OCI-LY1 (cell line): ENCODE measurements around the gene NAV2.

Experiments
- EZH2 ChIP-seq: fragments of 200-600 bp; sonication (generic), shearing (Covaris generic); IDR thresholded peaks from 2 replicates; pipeline ENCODE4 v1.8.0; 2017; ENCODE audit warnings: borderline replicate concordance, mixed run types, mild to moderate bottlenecking, antibody characterized with exemption, low read length, moderate library complexity, mixed read lengths
- TF ChIP-seq, protein P1 (sequence below): fragments of 200-600 bp; sonication (generic), shearing (Covaris generic); IDR thresholded peaks from 2 replicates; pipeline ENCODE4 v1.5.1; 2017; ENCODE audit warnings: mild to moderate bottlenecking, antibody characterized with exemption, low read length, moderate library complexity, mixed read lengths

DNA sequence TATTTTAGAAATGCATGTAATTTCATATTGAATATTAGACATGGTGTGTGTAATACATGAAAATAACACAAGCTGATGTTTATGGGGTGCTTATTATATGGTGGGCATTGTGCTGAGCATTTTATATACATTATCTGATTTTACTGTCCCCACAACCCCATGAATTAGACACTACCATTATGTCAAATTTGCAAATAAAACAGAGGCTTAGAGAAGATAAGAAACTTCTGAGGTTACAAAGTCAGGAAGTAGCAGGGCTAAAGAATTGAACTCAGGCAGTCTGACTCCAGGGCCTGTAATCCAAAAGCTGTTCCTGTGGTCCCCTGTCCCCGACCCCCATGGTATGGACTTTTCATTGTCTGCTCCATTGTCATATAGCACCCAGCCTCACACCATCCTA, 49.4 kb upstream of the NAV2 start:
- TF ChIP-seq, protein P1, sequence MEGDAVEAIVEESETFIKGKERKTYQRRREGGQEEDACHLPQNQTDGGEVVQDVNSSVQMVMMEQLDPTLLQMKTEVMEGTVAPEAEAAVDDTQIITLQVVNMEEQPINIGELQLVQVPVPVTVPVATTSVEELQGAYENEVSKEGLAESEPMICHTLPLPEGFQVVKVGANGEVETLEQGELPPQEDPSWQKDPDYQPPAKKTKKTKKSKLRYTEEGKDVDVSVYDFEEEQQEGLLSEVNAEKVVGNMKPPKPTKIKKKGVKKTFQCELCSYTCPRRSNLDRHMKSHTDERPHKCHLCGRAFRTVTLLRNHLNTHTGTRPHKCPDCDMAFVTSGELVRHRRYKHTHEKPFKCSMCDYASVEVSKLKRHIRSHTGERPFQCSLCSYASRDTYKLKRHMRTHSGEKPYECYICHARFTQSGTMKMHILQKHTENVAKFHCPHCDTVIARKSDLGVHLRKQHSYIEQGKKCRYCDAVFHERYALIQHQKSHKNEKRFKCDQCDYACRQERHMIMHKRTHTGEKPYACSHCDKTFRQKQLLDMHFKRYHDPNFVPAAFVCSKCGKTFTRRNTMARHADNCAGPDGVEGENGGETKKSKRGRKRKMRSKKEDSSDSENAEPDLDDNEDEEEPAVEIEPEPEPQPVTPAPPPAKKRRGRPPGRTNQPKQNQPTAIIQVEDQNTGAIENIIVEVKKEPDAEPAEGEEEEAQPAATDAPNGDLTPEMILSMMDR, result no peak
- no peak for TF ChIP-seq EZH2
